SU-DHL-6 (cell line): ENCODE data around the gene B3GALT2.
"Not testable (repeated sequence)": the region's sequence is repeated elsewhere in the genome, so short reads cannot be mapped to it uniquely, and the experiment has no call there.

Experiments used
- CTCF ChIP-seq: fragments of 200-600 bp; sonication (generic); IDR thresholded peaks from one replicate; pipeline ENCODE4 v1.5.1; 2017; ENCODE audit warnings: antibody characterized with exemption, mild to moderate bottlenecking, low read length, moderate library complexity; ENCODE audit not compliant: insufficient read depth, poor library complexity, severe bottlenecking
- EZH2phosphoT487 ChIP-seq: fragments of 200-600 bp; sonication (generic), shearing (Covaris generic); conservative IDR thresholded peaks from 2 replicates; pipeline ENCODE4 v1.6.1; 2018; ENCODE audit warnings: mild to moderate bottlenecking, antibody characterized with exemption, low read length, moderate library complexity, mixed read lengths

GRCh38 chr1:193231146-193231545, 44.7 kb upstream of the B3GALT2 start:
- not testable (repeated sequence) for TF ChIP-seq CTCF, EZH2phosphoT487
